Tibial nerve (tissue), 4 donors: ENCODE results near the gene PNMA5. TPM values are rescaled to one million over a fixed set of nuclear protein-coding genes. Genes with fewer than 3 reads are reported as not detected.
"Not testable (repeated sequence)": the region's sequence is repeated elsewhere in the genome, so short reads cannot be mapped to it uniquely, and the experiment has no call there.

Experiments used
- DNase-seq, 2 donors: peaks; one replicate each; pipeline ENCODE4 v3.0.0-alpha.2; 2019; ENCODE audit warnings: low spot score in 2 of 2
- H3K27ac ChIP-seq, 4 donors: fragments of 200-600 bp; sonication (generic) in 3 of 4; one replicate each; pipeline ENCODE4 v1.5.1; 2017 to 2019; ENCODE audit warnings: mild to moderate bottlenecking in 1 of 4
- H3K27me3 ChIP-seq, 2 donors: fragments of 200-600 bp; sonication (generic) in 1 of 2; one replicate each; pipeline versions ENCODE4 v1.5.1 to v1.6.0; 2017 to 2019
- H3K36me3 ChIP-seq, 3 donors: fragments of 200-600 bp; sonication (generic); one replicate each; pipeline ENCODE4 v1.5.1; 2018 to 2019
- H3K4me1 ChIP-seq, 4 donors: fragments of 200-600 bp; sonication (generic) in 3 of 4; one replicate each; pipeline ENCODE4 v1.5.1; 2017 to 2019
- H3K4me3 ChIP-seq, 4 donors: fragments of 200-600 bp; sonication (generic) in 3 of 4; one replicate each; pipeline ENCODE4 v1.5.1; 2017 to 2019; ENCODE audit warnings: mild to moderate bottlenecking in 1 of 4, moderate library complexity in 1 of 4
- H3K9me3 ChIP-seq, 4 donors: fragments of 200-600 bp; sonication (generic) in 3 of 4; one replicate each; pipeline ENCODE4 v1.5.1; 2017 to 2019
- EP300 ChIP-seq, 2 donors: sonication (generic); formaldehyde crosslinking; IDR thresholded peaks; one replicate each; pipeline ENCODE4 v1.6.1; 2017; ENCODE audit warnings: antibody characterized with exemption in 2 of 2, mild to moderate bottlenecking in 1 of 2
- POLR2A ChIP-seq, 2 donors: fragments of 450-650 bp; IDR thresholded peaks; one replicate each; pipeline ENCODE4 v1.6.1; 2017; ENCODE audit warnings: antibody characterized with exemption in 2 of 2, mild to moderate bottlenecking in 2 of 2, moderate library complexity in 2 of 2
- WGBS, 2 donors: methylation state at CpG; one replicate each; pipeline ENCODE4 v1.1.5; 2018; 5-methylcytosine and 5-hydroxymethylcytosine counted together
- total RNA-seq, 4 donors: library from RNA; depleted of rRNA; stranded (reverse); fragments of >200 nt; gene quantifications; one replicate each; pipeline ENCODE4 v1.1.0, GENCODE V29; 2016
- TF ChIP-seq, protein P1 (sequence below), 5 experiments: fragments of 200-600 bp in 3 of 5; fragments of 450-650 bp in 2 of 5; sonication (generic) in 3 of 5; IDR thresholded peaks; one replicate each; pipeline ENCODE4 v1.5.1; 2016 to 2019; ENCODE audit warnings: antibody characterized with exemption in 5 of 5, mild to moderate bottlenecking in 3 of 5, moderate library complexity in 2 of 5

PNMA5 gene
- not detected for total RNA-seq

DNA sequence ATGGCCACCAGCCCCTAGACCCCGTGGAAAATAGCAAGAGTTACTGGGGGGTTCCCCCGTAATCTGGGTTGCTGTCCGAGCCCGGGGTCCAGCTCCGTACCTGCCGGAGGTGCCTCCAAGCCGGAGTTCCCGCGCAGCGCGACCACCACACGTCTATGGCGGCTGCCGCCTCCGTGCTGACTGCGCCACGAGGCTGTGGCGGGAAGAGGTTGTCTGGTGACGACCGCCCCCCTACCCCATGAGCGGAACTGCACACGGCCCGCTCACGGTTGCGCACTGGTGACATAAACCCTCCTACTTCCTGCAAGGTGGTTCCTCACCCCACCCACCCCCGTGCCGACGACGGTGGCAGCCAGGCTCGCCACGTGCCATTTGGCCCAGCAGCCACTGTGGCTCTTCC, at the start of gene PNMA5:
TSS of gene PNMA5 (minus strand) at position 184 of the 400 bp plus-strand sequence. CDS start 2,518 bp downstream, outside the sequence.
- Histone ChIP-seq H3K9me3 (no peaks in the 10 kb centered on the region), H3K27ac (no peak within 1 kb of the TSS), H3K4me1 (no peaks in the 10 kb centered on the region), H3K36me3 (no peaks in the 10 kb centered on the region), H3K4me3 (no peak within 1 kb of the TSS), H3K27me3 (no peaks in the 10 kb centered on the region)
- DNase-seq, result no peak
- WGBS, 2 donors, result 91 to 92% methylated on average over 19 to 20 of the region's 31 CpGs
- TF ChIP-seq EP300 (IDR thresholded peaks at IDR 0.05) (no peak), POLR2A (IDR thresholded peaks at IDR 0.05) (no peak)
- TF ChIP-seq, protein P1, sequence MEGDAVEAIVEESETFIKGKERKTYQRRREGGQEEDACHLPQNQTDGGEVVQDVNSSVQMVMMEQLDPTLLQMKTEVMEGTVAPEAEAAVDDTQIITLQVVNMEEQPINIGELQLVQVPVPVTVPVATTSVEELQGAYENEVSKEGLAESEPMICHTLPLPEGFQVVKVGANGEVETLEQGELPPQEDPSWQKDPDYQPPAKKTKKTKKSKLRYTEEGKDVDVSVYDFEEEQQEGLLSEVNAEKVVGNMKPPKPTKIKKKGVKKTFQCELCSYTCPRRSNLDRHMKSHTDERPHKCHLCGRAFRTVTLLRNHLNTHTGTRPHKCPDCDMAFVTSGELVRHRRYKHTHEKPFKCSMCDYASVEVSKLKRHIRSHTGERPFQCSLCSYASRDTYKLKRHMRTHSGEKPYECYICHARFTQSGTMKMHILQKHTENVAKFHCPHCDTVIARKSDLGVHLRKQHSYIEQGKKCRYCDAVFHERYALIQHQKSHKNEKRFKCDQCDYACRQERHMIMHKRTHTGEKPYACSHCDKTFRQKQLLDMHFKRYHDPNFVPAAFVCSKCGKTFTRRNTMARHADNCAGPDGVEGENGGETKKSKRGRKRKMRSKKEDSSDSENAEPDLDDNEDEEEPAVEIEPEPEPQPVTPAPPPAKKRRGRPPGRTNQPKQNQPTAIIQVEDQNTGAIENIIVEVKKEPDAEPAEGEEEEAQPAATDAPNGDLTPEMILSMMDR (IDR thresholded peaks at IDR 0.05), result no peak

DNA sequence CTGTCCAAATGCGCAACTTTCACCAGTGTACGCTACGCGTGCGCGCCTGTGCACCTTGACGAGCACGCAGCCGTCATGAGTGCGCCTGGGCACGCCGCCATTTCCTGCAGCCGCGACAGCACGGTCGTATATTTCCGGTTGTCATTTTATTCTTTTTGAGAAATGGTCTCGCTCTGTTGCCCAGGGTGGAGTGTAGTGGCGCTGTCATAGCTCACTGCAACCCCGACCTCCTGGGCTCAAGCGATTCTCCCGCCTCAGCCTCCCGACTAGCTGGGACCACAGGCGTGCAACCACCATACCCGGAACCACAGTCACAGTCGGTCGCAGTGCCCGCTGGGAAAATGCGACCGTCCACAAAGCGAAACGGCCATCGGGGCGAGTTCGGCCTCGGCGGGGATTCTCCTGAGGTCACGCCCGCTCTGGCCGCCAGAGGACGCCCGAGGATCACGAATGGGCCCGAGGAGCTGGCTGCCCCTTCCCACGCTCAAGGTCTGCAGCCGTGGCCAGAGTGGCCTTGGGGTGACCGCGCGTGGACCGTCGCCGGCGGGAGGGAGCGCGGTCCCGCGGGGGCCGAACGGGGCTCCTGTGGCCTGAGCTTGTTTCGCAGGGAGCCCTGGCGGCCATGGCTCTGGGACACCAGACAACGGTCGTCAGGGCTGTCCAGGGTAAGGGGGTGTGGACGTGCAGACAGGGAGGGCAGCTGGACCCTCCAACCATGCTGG, 38.6 kb upstream of the PNMA5 start:
- 55 to 58% methylated on average over 18 to 48 of the region's 64 CpGs for WGBS, 2 donors
- Histone ChIP-seq H3K9me3 (no peaks in the 10 kb centered on the region), H3K27me3 (no peaks in the 10 kb centered on the region), H3K4me3 (peak overlapping the region in 3 of 4 donors; percentile 14 to 43 (median 40)), H3K27ac (peak overlapping the region in 1 of 4 donors; percentile 19), H3K36me3 (no peaks in the 10 kb centered on the region), H3K4me1 (peaks cover 0 to 6% (median 0%) of the 10 kb centered on the region in 4 donors)
- TF ChIP-seq POLR2A (IDR thresholded peaks at IDR 0.05) (no peak), EP300 (IDR thresholded peaks at IDR 0.05) (no peak)
- TF ChIP-seq, protein P1 (IDR thresholded peaks at IDR 0.05), result peak; percentile 70 to 94 (median 84)
- peak; percentile 41 to 68 for DNase-seq

DNA sequence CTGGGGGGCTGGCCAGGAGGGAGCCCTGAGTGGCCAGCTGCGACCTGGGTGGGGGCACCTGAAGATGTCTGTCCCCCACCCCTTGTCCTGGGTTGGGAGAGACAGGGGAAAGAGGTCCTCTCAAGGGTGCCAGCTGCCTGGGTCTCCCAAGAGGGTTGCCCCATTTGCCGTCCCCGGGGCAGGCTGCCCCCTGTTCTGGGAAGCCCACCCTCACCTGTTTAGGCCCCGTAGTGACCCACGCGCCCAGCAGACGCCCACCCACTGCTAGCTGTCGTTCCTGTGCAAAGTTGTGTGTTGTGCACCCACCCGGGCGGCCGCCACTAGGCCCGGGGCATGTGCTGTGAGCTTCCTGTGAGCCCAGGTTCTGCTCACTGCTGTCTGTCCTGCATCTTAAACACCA, 36.9 kb upstream of the PNMA5 start:
- TF ChIP-seq POLR2A (IDR thresholded peaks at IDR 0.05) (no peak), EP300 (IDR thresholded peaks at IDR 0.05) (no peak)
- TF ChIP-seq, protein P1 (IDR thresholded peaks at IDR 0.05), result no peak
- H3K4me3 ChIP-seq, result no peak overlapping the region
- no peaks in the 10 kb centered on the region for H3K36me3 ChIP-seq
- no peak overlapping the region for H3K27ac ChIP-seq
- H3K9me3 ChIP-seq, result no peaks in the 10 kb centered on the region
- 81% methylated on average over 12 of the region's 12 CpGs; no CpG with 5 or more reads in 1 of the 2 donors for WGBS, 2 donors
- DNase-seq, result no peak
- H3K27me3 ChIP-seq, result no peaks in the 10 kb centered on the region
- peaks cover 0 to 6% (median 0%) of the 10 kb centered on the region in 4 donors for H3K4me1 ChIP-seq

DNA sequence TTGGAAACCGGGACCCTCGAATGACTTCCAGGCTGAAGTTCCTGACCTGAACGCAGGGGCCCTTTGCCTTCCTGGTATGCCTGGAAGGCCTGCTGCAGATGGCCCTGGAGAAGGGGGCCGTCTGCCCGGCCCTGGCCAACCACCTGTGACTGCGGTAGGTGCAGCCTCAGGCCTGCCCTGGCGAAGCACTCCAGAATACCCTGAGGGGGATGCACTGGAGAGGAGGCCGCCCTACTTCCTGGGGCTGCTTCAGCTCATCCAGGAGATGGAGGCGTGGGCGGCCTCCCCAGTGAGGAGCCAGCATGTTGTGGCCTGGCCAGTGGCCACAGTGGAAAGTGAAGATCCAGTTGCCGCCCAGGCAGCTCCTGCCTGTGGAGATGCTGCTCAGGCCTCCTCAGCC, 36.0 kb upstream of the PNMA5 start:
- no peak overlapping the region for H3K27ac ChIP-seq
- DNase-seq, result no peak
- H3K9me3 ChIP-seq, result no peaks in the 10 kb centered on the region
- TF ChIP-seq EP300 (IDR thresholded peaks at IDR 0.05) (no peak), POLR2A (IDR thresholded peaks at IDR 0.05) (no peak)
- TF ChIP-seq, protein P1 (IDR thresholded peaks at IDR 0.05), result no peak
- 87% methylated on average over 11 of the region's 11 CpGs; no CpG with 5 or more reads in 1 of the 2 donors for WGBS, 2 donors
- no peak overlapping the region for H3K4me3 ChIP-seq
- peaks cover 0 to 6% (median 0%) of the 10 kb centered on the region in 4 donors for H3K4me1 ChIP-seq
- no peaks in the 10 kb centered on the region for H3K36me3 ChIP-seq
- H3K27me3 ChIP-seq, result no peaks in the 10 kb centered on the region

DNA sequence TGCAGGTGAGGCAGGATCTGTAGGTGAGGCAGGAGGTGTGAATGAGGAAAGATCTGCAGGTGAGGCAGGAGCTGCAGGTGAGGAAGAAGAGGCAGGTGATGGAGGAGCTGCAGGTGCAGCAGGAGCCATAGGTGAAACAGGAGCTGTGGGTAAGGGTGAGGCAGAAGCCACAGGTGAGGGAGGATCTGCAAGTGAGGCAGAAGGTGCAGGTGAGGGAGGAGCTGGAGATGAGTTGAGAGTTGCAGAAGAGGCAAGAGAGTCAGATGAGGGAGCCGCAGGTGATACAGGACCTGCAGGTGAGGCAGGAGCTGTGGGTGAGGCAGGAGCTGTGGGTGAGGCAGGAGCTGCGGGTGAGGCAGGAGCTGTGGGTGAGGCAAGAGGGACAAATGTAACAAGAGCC, 35.2 kb upstream of the PNMA5 start:
- H3K36me3 ChIP-seq, result no peaks in the 10 kb centered on the region
- 47 to 57% methylated on average over 2 of the region's 2 CpGs for WGBS, 2 donors
- H3K27me3 ChIP-seq, result no peaks in the 10 kb centered on the region
- H3K4me1 ChIP-seq, result peaks cover 0 to 6% (median 0%) of the 10 kb centered on the region in 4 donors
- H3K9me3 ChIP-seq, result no peaks in the 10 kb centered on the region
- no peak overlapping the region for H3K4me3 ChIP-seq
- no peak for DNase-seq
- TF ChIP-seq POLR2A (IDR thresholded peaks at IDR 0.05), result no peak
- TF ChIP-seq EP300 (IDR thresholded peaks at IDR 0.05), result no peak
- TF ChIP-seq, protein P1 (IDR thresholded peaks at IDR 0.05), result no peak
- H3K27ac ChIP-seq, result no peak overlapping the region

DNA sequence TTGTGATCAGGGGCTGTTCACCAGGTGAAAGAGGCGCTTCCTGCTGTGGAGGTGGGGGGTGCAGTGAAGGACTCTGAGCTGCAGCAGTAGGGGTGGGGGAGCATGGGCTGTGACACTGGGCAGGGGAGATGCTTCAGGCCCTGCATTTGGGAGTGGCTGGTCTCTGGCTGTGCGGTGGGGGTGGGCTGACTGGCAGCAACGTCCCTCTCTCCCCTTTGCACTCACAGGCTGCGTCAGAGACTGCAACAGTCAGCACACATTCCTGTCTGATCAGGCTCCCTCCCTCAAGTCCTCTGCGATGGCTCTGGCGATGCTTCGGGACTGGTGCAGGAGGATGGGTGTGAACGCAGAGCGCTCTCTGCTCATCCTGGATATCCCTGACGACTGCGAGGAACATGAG, 34.6 kb upstream of the PNMA5 start:
- not testable (repeated sequence) for H3K4me1 ChIP-seq, H3K36me3 ChIP-seq, H3K9me3 ChIP-seq, H3K27me3 ChIP-seq, H3K27ac ChIP-seq, DNase-seq, H3K4me3 ChIP-seq
- WGBS, 2 donors, result 70 to 100% methylated on average over 1 to 3 of the region's 11 CpGs

DNA sequence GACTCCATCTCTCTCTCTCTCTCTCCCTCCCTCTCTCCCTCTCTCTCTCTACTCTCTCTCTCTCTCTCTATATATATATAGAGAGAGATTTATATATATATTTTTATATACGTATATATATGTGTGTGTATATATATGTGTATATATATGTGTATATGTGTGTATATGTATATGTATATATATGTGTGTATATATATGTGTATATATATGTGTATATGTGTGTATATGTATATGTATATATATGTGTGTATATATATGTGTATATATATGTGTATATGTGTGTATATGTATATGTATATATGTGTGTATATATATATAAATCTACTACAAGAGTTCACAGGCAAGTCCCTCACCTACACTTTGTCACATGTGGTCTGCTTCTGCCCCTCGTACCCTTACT, 32.6 kb upstream of the PNMA5 start:
- H3K27me3 ChIP-seq, H3K27ac ChIP-seq, H3K9me3 ChIP-seq, DNase-seq, H3K4me3 ChIP-seq, H3K4me1 ChIP-seq, H3K36me3 ChIP-seq: not testable (repeated sequence)
- 14 to 58% methylated on average over 1 to 2 of the region's 2 CpGs for WGBS, 2 donors
